ENCODE measurements around the gene OR2M3.

The OR2M3 gene

GRCh38 chr1:248187363-248187762 lies 9.7 kb upstream of the OR2M3 start:
- H3K14ac ChIP-seq (ENCODE audit: low read length) = no peak overlapping the region
- H3K27me3 ChIP-seq (ENCODE audit: insufficient read depth, low read length) = no peaks in the 10 kb centered on the region
- H2AK5ac ChIP-seq (ENCODE audit: low read length) = no peak overlapping the region
- H3K18ac ChIP-seq (ENCODE audit: low read length) = no peak overlapping the region
- no peak overlapping the region for H3K23ac ChIP-seq (ENCODE audit: low read length)
- no CpG with 5 or more reads among the region's 3 CpGs for WGBS (ENCODE audit: extremely low coverage, insufficient coverage, insufficient read length)
- no peak for DNase-seq
- no peak overlapping the region for H3K4ac ChIP-seq (ENCODE audit: low read depth, low read length)
- no peak overlapping the region for H4K91ac ChIP-seq (ENCODE audit: low read depth, low read length)
- H3K9me3 ChIP-seq (ENCODE audit: insufficient read depth, low read depth, low read length) = peaks cover 21% of the 10 kb centered on the region
- no peak overlapping the region for H2BK12ac ChIP-seq (ENCODE audit: low read length)
- H2AFZ ChIP-seq (ENCODE audit: insufficient read depth, low read length, poor library complexity) = no peak overlapping the region
- no peak overlapping the region for H2BK120ac ChIP-seq (ENCODE audit: insufficient read depth, low read length, poor library complexity)
- H4K8ac ChIP-seq (ENCODE audit: low read depth, low read length) = no peak overlapping the region
- no peak overlapping the region for H3K9ac ChIP-seq (ENCODE audit: low read length)
- no peaks in the 10 kb centered on the region for H3K79me2 ChIP-seq (ENCODE audit: control insufficient read depth, insufficient read depth, low read length, poor library complexity)
- no peak overlapping the region for H4K12ac ChIP-seq (ENCODE audit: low read depth, low read length)
- H3K79me1 ChIP-seq (ENCODE audit: low read length) = no peaks in the 10 kb centered on the region
- no peaks in the 10 kb centered on the region for H3K36me3 ChIP-seq (ENCODE audit: control insufficient read depth in 1 of 2, insufficient read depth in 2 of 2, low read length in 2 of 2)
- H3K4me2 ChIP-seq (ENCODE audit: low read length) = no peak overlapping the region
- H3K4me3 ChIP-seq (ENCODE audit: low read depth, low read length) = no peak overlapping the region
- no peak overlapping the region for H2BK5ac ChIP-seq (ENCODE audit: low read depth, low read length, poor library complexity)
- no peak overlapping the region for H3K27ac ChIP-seq (ENCODE audit: low read depth, low read length)
- no peaks in the 10 kb centered on the region for H3K4me1 ChIP-seq (ENCODE audit: control insufficient read depth in 1 of 2, insufficient read depth in 2 of 2, low read length in 2 of 2)

GRCh38 chr1:248189026-248189425 lies 8.0 kb upstream of the OR2M3 start:
- no peaks in the 10 kb centered on the region for H3K27me3 ChIP-seq (ENCODE audit: insufficient read depth, low read length)
- no peak overlapping the region for H3K23ac ChIP-seq (ENCODE audit: low read length)
- no peaks in the 10 kb centered on the region for H3K36me3 ChIP-seq (ENCODE audit: control insufficient read depth in 1 of 2, insufficient read depth in 2 of 2, low read length in 2 of 2)
- H3K4me1 ChIP-seq (ENCODE audit: control insufficient read depth in 1 of 2, insufficient read depth in 2 of 2, low read length in 2 of 2) = no peaks in the 10 kb centered on the region
- no peak overlapping the region for H2BK5ac ChIP-seq (ENCODE audit: low read depth, low read length, poor library complexity)
- H4K91ac ChIP-seq (ENCODE audit: low read depth, low read length) = no peak overlapping the region
- no peak overlapping the region for H2AFZ ChIP-seq (ENCODE audit: insufficient read depth, low read length, poor library complexity)
- H3K79me2 ChIP-seq (ENCODE audit: control insufficient read depth, insufficient read depth, low read length, poor library complexity) = no peaks in the 10 kb centered on the region
- no peak overlapping the region for H4K12ac ChIP-seq (ENCODE audit: low read depth, low read length)
- H3K4ac ChIP-seq (ENCODE audit: low read depth, low read length) = no peak overlapping the region
- H2BK12ac ChIP-seq (ENCODE audit: low read length) = no peak overlapping the region
- no peak overlapping the region for H4K8ac ChIP-seq (ENCODE audit: low read depth, low read length)
- no peak overlapping the region for H2BK120ac ChIP-seq (ENCODE audit: insufficient read depth, low read length, poor library complexity)
- no peak overlapping the region for H3K27ac ChIP-seq (ENCODE audit: low read depth, low read length)
- DNase-seq = no peak
- no peak overlapping the region for H2AK5ac ChIP-seq (ENCODE audit: low read length)
- H3K14ac ChIP-seq (ENCODE audit: low read length) = no peak overlapping the region
- H3K4me2 ChIP-seq (ENCODE audit: low read length) = no peak overlapping the region
- H3K9me3 ChIP-seq (ENCODE audit: insufficient read depth, low read depth, low read length) = peaks cover 21% of the 10 kb centered on the region
- no peak overlapping the region for H3K4me3 ChIP-seq (ENCODE audit: low read depth, low read length)
- no peaks in the 10 kb centered on the region for H3K79me1 ChIP-seq (ENCODE audit: low read length)
- no peak overlapping the region for H3K9ac ChIP-seq (ENCODE audit: low read length)
- no peak overlapping the region for H3K18ac ChIP-seq (ENCODE audit: low read length)
- no CpG with 5 or more reads among the region's 11 CpGs for WGBS (ENCODE audit: extremely low coverage, insufficient coverage, insufficient read length)

GRCh38 chr1:248194117-248194516 lies 2.9 kb upstream of the OR2M3 start:
- Histone ChIP-seq H4K91ac (ENCODE audit: low read depth, low read length) (no peak overlapping the region), H3K79me2 (ENCODE audit: control insufficient read depth, insufficient read depth, low read length, poor library complexity) (no peaks in the 10 kb centered on the region), H3K27me3 (ENCODE audit: insufficient read depth, low read length) (no peaks in the 10 kb centered on the region), H3K9me3 (ENCODE audit: insufficient read depth, low read depth, low read length) (peaks cover 6% of the 10 kb centered on the region), H3K9ac (ENCODE audit: low read length) (no peak overlapping the region), H3K27ac (ENCODE audit: low read depth, low read length) (no peak overlapping the region), H4K8ac (ENCODE audit: low read depth, low read length) (no peak overlapping the region), H3K23ac (ENCODE audit: low read length) (no peak overlapping the region), H2BK12ac (ENCODE audit: low read length) (no peak overlapping the region), H2BK120ac (ENCODE audit: insufficient read depth, low read length, poor library complexity) (no peak overlapping the region), H3K36me3 (ENCODE audit: control insufficient read depth in 1 of 2, insufficient read depth in 2 of 2, low read length in 2 of 2) (no peaks in the 10 kb centered on the region), H2AFZ (ENCODE audit: insufficient read depth, low read length, poor library complexity) (no peak overlapping the region), H2BK5ac (ENCODE audit: low read depth, low read length, poor library complexity) (no peak overlapping the region), H3K14ac (ENCODE audit: low read length) (no peak overlapping the region), H3K4me1 (ENCODE audit: control insufficient read depth in 1 of 2, insufficient read depth in 2 of 2, low read length in 2 of 2) (no peaks in the 10 kb centered on the region), H3K4me2 (ENCODE audit: low read length) (no peak overlapping the region), H3K4ac (ENCODE audit: low read depth, low read length) (no peak overlapping the region), H2AK5ac (ENCODE audit: low read length) (no peak overlapping the region), H3K79me1 (ENCODE audit: low read length) (no peaks in the 10 kb centered on the region), H4K12ac (ENCODE audit: low read depth, low read length) (no peak overlapping the region), H3K18ac (ENCODE audit: low read length) (no peak overlapping the region), H3K4me3 (ENCODE audit: low read depth, low read length) (no peak overlapping the region)
- WGBS (ENCODE audit: extremely low coverage, insufficient coverage, insufficient read length) = no CpG with 5 or more reads among the region's 1 CpG
- DNase-seq = no peak

- Histone ChIP-seq H3K14ac (ENCODE audit: low read length) (no peak overlapping the region), H3K4me1 (ENCODE audit: control insufficient read depth in 1 of 2, insufficient read depth in 2 of 2, low read length in 2 of 2) (no peaks in the 10 kb centered on the region), H4K91ac (ENCODE audit: low read depth, low read length) (no peak overlapping the region), H3K9ac (ENCODE audit: low read length) (no peak overlapping the region), H2AK5ac (ENCODE audit: low read length) (no peak overlapping the region), H3K27me3 (ENCODE audit: insufficient read depth, low read length) (no peaks in the 10 kb centered on the region), H3K4ac (ENCODE audit: low read depth, low read length) (no peak overlapping the region), H2AFZ (ENCODE audit: insufficient read depth, low read length, poor library complexity) (no peak overlapping the region), H3K4me2 (ENCODE audit: low read length) (no peak overlapping the region), H3K23ac (ENCODE audit: low read length) (no peak overlapping the region), H3K36me3 (ENCODE audit: control insufficient read depth in 1 of 2, insufficient read depth in 2 of 2, low read length in 2 of 2) (no peaks in the 10 kb centered on the region), H3K18ac (ENCODE audit: low read length) (no peak overlapping the region), H4K8ac (ENCODE audit: low read depth, low read length) (no peak overlapping the region), H2BK120ac (ENCODE audit: insufficient read depth, low read length, poor library complexity) (no peak overlapping the region), H3K79me2 (ENCODE audit: control insufficient read depth, insufficient read depth, low read length, poor library complexity) (no peaks in the 10 kb centered on the region), H2BK12ac (ENCODE audit: low read length) (no peak overlapping the region), H4K12ac (ENCODE audit: low read depth, low read length) (no peak overlapping the region), H3K79me1 (ENCODE audit: low read length) (no peaks in the 10 kb centered on the region), H2BK5ac (ENCODE audit: low read depth, low read length, poor library complexity) (no peak overlapping the region), H3K27ac (ENCODE audit: low read depth, low read length) (no peak overlapping the region), H3K4me3 (ENCODE audit: low read depth, low read length) (no peak overlapping the region), H3K9me3 (ENCODE audit: insufficient read depth, low read depth, low read length) (peaks cover 2% of the 10 kb centered on the region)
- DNase-seq = no peak
- no CpG with 5 or more reads among the region's 1 CpG for WGBS (ENCODE audit: extremely low coverage, insufficient coverage, insufficient read length)
Measured at GRCh38 chr1:248215880-248216279, 18.8 kb downstream of the OR2M3 start.

Measured in trophoblast cell (in vitro differentiated cells and primary cell).